ENCODE measurements around the gene CACNB2. TPM values are rescaled to one million over a fixed set of nuclear protein-coding genes. Genes with fewer than 3 reads are reported as not detected.
"Not testable (repeated sequence)": the region's sequence is repeated elsewhere in the genome, so short reads cannot be mapped to it uniquely, and the experiment has no call there.

Gene CACNB2
- total RNA-seq, 1 experiment from 2014 or later: not detected

GRCh38 chr10:18542832-18543231, 402.6 kb downstream of the CACNB2 start:
- in situ Hi-C loops (cut with HindIII; ENCODE audit: low pct_unique_long_range_greater_than_20kb, low sequenced_read_pairs): no loop called here
- DNase-seq (ENCODE audit: low read depth): no peak

- in situ Hi-C loops (cut with HindIII; ENCODE audit: low pct_unique_long_range_greater_than_20kb, low sequenced_read_pairs): no loop called here
- no peak for DNase-seq (ENCODE audit: low read depth)
Measured at GRCh38 chr10:18545621-18546305, 405.5 kb downstream of the CACNB2 start.

- in situ Hi-C loops (cut with HindIII; ENCODE audit: low pct_unique_long_range_greater_than_20kb, low sequenced_read_pairs): no loop called here
- no peak for DNase-seq (ENCODE audit: low read depth)
Measured at GRCh38 chr10:18549105-18549504, 408.9 kb downstream of the CACNB2 start.

GRCh38 chr10:18551473-18551872, 411.2 kb downstream of the CACNB2 start:
- in situ Hi-C loops (cut with HindIII; ENCODE audit: low pct_unique_long_range_greater_than_20kb, low sequenced_read_pairs): no loop called here
- DNase-seq (ENCODE audit: low read depth): no peak

- DNase-seq (ENCODE audit: low read depth): no peak
- in situ Hi-C loops (cut with HindIII; ENCODE audit: low pct_unique_long_range_greater_than_20kb, low sequenced_read_pairs): no loop called here
Measured at GRCh38 chr10:18554479-18554878, 414.3 kb downstream of the CACNB2 start.

GRCh38 chr10:18556522-18557147, 416.4 kb downstream of the CACNB2 start:
- in situ Hi-C loops (cut with HindIII; ENCODE audit: low pct_unique_long_range_greater_than_20kb, low sequenced_read_pairs): no loop called here

DNA sequence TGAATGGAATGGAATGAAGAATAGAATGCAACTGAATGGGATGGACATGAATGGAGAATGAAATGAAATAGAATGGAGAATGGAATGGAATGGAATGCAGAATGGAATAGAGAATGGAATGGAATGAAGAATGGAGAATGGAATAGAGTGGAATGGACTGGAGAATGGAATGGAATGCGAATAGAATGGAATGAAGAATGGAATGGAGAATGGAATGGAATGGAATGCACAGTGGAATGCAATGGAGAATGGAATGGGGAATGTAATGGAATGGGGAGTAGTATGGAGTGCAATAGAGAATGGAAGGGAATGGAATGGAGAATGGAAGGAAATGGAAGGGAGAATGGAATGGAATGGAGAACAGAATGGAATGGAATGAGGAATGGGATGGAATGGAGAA, 417.7 kb downstream of the CACNB2 start:
- no peak for DNase-seq (ENCODE audit: low read depth)
- in situ Hi-C loops (cut with HindIII; ENCODE audit: low pct_unique_long_range_greater_than_20kb, low sequenced_read_pairs): no loop called here

More at GRCh38 chr10:18556522-18557147, 416.4 kb downstream of the CACNB2 start:
- DNase-seq (ENCODE audit: low read depth): no peak

DNA sequence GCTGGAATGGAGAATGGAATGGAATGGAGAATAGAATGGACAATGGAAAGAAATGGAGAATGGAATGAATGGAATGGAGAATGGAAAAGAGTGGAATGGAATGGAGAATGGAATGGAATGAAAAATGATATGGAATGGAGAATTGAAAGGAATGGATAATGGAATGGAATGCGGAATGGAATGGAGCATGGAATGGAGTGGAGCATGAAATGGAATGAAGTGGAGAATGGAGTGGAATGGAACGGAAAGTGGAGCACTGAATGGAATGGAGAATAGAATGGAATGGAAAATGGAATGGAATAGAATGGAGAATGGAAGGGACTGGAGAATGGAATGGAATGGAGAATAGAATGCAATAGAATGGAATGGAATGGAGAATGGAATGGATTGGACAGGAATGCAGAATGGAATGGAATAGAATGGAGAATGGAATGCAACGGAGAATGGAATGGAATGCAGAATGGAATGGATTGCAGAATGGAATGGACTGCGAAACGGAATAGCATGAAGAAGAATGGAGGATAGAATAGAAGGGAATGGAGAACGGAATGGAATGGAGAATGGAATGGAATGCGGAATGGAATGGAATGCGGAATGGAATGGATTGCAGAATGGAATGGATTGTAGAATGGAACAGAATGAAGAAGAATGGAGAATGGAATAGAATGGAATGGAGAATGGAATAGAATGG, 421.8 kb downstream of the CACNB2 start:
- no peak for DNase-seq (ENCODE audit: low read depth)
- in situ Hi-C loops (cut with HindIII; ENCODE audit: low pct_unique_long_range_greater_than_20kb, low sequenced_read_pairs): no loop called here

- in situ Hi-C loops (cut with HindIII; ENCODE audit: low pct_unique_long_range_greater_than_20kb, low sequenced_read_pairs): no loop called here
- DNase-seq (ENCODE audit: low read depth): no peak
Measured at GRCh38 chr10:18563003-18563726, 422.9 kb downstream of the CACNB2 start.

- in situ Hi-C loops (cut with HindIII; ENCODE audit: low pct_unique_long_range_greater_than_20kb, low sequenced_read_pairs): no loop called here
Measured at GRCh38 chr10:18565006-18565405, 424.8 kb downstream of the CACNB2 start.

GRCh38 chr10:18566177-18566576, 426.0 kb downstream of the CACNB2 start:
- no peak for DNase-seq (ENCODE audit: low read depth)
- in situ Hi-C loops (cut with HindIII; ENCODE audit: low pct_unique_long_range_greater_than_20kb, low sequenced_read_pairs): no loop called here

More at GRCh38 chr10:18565006-18565405, 424.8 kb downstream of the CACNB2 start:
- no peak for DNase-seq (ENCODE audit: low read depth)

GRCh38 chr10:18567343-18567856, 427.2 kb downstream of the CACNB2 start:
- in situ Hi-C loops (cut with HindIII; ENCODE audit: low pct_unique_long_range_greater_than_20kb, low sequenced_read_pairs): no loop called here
- no peak for DNase-seq (ENCODE audit: low read depth)

GRCh38 chr10:18570386-18570785, 430.2 kb downstream of the CACNB2 start:
- DNase-seq (ENCODE audit: low read depth); in situ Hi-C loops (cut with HindIII; ENCODE audit: low pct_unique_long_range_greater_than_20kb, low sequenced_read_pairs): not testable (repeated sequence)

DNA sequence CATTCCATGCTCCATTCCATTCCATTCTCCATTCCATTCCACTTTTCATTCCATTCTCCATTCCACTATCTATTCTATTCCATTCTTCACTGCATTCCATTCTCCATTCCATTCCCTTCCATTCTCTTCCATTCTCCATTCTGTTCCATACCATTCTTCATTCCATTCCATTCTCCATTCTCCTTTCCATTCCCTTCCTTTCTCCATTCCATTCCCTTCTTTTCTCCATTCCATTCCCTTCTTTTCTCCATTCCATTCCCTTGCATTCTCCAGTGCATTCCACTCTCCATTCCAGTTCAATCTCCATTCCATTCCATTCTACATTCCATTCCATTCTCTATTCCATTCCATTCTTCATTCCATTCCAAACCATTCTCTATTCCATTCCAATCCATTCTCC, 430.9 kb downstream of the CACNB2 start:
- in situ Hi-C loops (cut with HindIII; ENCODE audit: low pct_unique_long_range_greater_than_20kb, low sequenced_read_pairs): no loop called here
- DNase-seq (ENCODE audit: low read depth): no peak

DNA sequence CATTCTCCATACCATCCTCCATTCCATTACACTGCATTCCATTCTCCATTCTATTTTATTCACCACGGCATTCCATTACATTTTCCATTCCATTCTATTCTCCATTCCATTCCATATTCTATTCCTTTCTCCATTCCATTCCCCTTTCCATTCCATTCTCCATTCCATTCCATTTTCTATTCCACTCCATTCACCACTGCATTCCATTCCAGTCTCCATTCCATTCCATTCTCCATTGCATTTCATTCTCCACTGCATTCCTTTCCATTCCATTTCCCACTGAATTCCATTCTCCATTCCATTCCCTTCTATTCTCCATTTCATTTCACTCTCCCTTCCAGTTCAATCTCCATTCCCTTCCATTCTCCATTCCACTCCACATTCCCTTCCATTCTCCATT, 431.6 kb downstream of the CACNB2 start:
- in situ Hi-C loops (cut with HindIII; ENCODE audit: low pct_unique_long_range_greater_than_20kb, low sequenced_read_pairs): no loop called here

DNA sequence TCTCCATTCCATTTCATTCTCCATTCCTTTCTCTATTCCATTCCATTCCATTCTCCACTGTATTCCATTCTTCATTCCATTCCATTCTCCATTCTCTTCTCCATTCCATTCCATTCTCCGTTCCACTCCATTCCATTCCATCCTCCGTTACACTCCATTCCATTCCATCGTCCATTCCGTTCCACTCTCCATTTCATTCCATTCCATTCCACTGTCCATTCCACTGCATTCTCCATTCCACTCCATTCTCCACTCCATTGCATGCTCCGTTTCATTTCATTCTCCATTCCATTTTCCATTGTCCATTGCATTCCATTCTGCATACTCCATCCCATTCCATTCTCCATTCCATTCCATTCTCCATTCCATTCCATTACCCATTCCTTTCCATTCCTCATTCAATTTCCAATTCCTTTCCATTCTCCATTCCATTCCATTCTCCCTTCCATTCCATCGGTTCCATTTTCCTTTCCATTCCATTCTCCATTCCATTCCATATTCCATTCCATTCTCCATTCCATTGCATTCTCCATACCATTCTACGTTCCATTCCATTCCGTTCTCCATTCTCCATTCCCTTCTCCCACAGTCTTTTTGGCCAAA, 432.8 kb downstream of the CACNB2 start:
- in situ Hi-C loops (cut with HindIII; ENCODE audit: low pct_unique_long_range_greater_than_20kb, low sequenced_read_pairs): no loop called here
- no peak for DNase-seq (ENCODE audit: low read depth)

More for the DNA sequence above, 431.6 kb downstream of the CACNB2 start:
- no peak for DNase-seq (ENCODE audit: low read depth)

GRCh38 chr10:18576586-18576985, 436.4 kb downstream of the CACNB2 start:
- in situ Hi-C loops (cut with HindIII; ENCODE audit: low pct_unique_long_range_greater_than_20kb, low sequenced_read_pairs): no loop called here
- DNase-seq (ENCODE audit: low read depth): no peak

Measured in Caki2 (cell line).